BE2C (cell line): Measurements from ENCODE around the gene MCRS1.

Experiments
- DNase-seq: peaks from one replicate; pipeline ENCODE4 v3.0.0-alpha.2; 2020
- H3K27me3 ChIP-seq: fragments of 250-450 bp; sonication (Bioruptor Pico); 2 replicates; pipeline ENCODE4 v1.5.1; 2020; ENCODE audit warnings: mild to moderate bottlenecking
- H3K36me3 ChIP-seq: fragments of 250-450 bp; sonication (Bioruptor Pico); 2 replicates; pipeline ENCODE4 v1.5.1; 2020; ENCODE audit warnings: mild to moderate bottlenecking
- H3K4me1 ChIP-seq: fragments of 250-450 bp; sonication (Bioruptor Pico); 2 replicates; pipeline ENCODE4 v1.5.1; 2020
- H3K4me3 ChIP-seq: 2 replicates; pipeline ENCODE4 v1.5.1; 2011; ENCODE audit warnings: low read depth, low read length
- H3K9me3 ChIP-seq: fragments of 250-450 bp; sonication (Bioruptor Pico); 2 replicates; pipeline ENCODE4 v1.5.1; 2020
- TF ChIP-seq, protein P1 (sequence below): IDR thresholded peaks from 2 replicates; pipeline ENCODE4 v1.5.1; 2012; ENCODE audit warnings: mild to moderate bottlenecking, low read depth, low read length

The MCRS1 gene

DNA sequence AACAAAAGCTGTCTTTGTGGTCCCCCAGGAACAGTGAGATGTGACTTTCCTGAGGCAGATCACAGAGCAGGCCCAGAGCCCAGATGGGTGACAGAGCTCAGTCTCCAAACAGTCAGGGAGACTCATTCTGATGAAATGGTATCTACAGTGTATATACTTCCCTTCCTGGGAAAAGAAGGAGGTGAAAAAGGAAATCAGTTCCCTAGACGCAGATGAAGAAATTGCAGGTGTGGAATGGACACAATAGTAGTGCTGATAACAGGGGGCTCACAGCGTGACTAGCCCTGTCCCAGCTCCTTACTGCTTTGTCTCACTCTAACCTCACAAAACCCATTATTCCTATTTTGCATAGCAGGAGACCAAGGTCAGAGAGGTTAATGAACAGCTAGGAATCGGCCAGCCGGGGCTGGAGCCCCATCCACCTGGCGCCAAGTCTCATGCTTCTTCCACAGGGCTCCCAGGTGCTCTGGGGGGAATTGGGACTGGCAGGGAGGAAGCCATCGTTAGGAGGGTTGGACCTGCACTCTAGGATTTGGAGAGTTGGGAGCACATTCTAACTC lies 17.2 kb downstream of the MCRS1 start:
- no peaks in the 10 kb centered on the region for H3K36me3 ChIP-seq
- H3K27me3 ChIP-seq: no peaks in the 10 kb centered on the region
- H3K4me3 ChIP-seq: no peak overlapping the region
- TF ChIP-seq, protein P1, sequence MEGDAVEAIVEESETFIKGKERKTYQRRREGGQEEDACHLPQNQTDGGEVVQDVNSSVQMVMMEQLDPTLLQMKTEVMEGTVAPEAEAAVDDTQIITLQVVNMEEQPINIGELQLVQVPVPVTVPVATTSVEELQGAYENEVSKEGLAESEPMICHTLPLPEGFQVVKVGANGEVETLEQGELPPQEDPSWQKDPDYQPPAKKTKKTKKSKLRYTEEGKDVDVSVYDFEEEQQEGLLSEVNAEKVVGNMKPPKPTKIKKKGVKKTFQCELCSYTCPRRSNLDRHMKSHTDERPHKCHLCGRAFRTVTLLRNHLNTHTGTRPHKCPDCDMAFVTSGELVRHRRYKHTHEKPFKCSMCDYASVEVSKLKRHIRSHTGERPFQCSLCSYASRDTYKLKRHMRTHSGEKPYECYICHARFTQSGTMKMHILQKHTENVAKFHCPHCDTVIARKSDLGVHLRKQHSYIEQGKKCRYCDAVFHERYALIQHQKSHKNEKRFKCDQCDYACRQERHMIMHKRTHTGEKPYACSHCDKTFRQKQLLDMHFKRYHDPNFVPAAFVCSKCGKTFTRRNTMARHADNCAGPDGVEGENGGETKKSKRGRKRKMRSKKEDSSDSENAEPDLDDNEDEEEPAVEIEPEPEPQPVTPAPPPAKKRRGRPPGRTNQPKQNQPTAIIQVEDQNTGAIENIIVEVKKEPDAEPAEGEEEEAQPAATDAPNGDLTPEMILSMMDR: no peak
- no peaks in the 10 kb centered on the region for H3K4me1 ChIP-seq
- DNase-seq: no peak
- H3K9me3 ChIP-seq: no peaks in the 10 kb centered on the region

DNA sequence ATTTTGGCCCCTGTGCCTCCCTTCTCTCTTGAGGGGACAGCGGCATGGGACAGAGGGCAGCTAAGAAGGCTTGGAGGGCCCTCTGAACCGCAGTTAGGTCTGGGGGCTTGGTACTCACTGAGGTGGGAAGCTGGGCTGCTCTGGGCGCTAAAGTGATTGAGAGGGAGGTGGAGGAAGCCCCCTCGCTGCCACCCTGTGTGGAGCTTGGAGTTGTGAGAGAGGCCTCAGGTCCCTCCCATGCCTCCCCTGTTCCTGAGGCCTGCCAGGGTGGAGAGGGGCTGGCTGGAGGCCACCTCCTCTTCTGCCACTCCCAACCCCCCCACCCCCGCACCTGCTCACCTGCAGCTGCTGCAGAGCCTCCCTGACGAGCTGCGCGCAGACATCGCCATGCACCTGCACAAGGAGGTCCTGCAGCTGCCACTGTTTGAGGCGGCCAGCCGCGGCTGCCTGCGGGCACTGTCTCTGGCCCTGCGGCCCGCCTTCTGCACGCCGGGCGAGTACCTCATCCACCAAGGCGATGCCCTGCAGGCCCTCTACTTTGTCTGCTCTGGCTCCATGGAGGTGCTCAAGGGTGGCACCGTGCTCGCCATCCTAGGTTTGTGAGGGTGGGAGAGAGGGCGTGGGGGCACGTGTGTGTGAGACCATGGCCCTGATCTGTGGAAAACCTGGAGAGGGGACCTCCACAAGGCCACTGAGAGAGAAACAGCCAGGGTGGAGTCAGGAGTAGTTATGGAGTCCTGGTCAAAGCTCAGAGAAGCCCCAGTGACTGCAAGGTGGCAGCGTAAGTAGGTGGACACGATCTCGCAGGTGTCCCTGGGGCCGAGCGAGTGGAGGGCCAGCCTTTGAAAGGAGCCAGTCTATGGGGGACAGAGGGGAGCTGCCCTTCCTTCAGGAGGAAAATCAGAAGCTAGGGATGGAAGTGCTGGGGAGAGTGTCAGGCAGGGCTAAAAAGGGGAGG lies 17.9 kb downstream of the MCRS1 start:
- no peaks in the 10 kb centered on the region for H3K4me1 ChIP-seq
- no peaks in the 10 kb centered on the region for H3K36me3 ChIP-seq
- DNase-seq: no peak
- TF ChIP-seq, protein P1: no peak
- H3K27me3 ChIP-seq: no peaks in the 10 kb centered on the region
- no peaks in the 10 kb centered on the region for H3K9me3 ChIP-seq
- H3K4me3 ChIP-seq: no peak overlapping the region

DNA sequence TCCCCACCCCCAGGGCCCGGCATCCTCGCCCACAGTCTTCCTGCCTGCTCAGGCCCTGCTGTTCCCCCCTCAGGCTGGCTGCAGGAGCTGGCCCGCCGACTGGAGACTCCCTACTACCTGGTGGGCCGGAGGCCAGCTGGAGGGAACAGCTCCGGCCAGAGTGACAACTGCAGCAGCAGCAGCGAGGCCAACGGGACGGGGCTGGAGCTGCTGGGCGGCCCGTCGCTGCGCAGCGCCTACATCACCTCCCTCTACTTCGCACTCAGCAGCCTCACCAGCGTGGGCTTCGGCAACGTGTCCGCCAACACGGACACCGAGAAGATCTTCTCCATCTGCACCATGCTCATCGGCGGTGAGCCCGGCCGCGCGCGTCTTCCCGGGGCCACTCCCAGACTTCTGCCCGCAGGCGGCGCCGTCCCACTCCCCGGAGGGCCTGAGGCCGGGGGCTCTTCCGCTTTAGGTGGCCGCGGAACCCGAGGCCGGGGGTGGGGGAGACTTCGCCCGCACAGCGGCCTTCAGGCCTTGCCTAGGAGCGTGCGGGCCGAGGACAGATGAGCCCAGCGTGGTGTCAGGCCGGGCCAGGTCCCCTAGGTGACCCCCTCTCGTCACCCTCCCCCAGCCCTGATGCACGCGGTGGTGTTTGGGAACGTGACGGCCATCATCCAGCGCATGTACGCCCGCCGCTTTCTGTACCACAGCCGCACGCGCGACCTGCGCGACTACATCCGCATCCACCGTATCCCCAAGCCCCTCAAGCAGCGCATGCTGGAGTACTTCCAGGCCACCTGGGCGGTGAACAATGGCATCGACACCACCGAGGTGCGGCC lies 18.9 kb downstream of the MCRS1 start:
- no peaks in the 10 kb centered on the region for H3K36me3 ChIP-seq
- no peak for DNase-seq
- H3K4me1 ChIP-seq: no peaks in the 10 kb centered on the region
- H3K9me3 ChIP-seq: no peaks in the 10 kb centered on the region
- no peaks in the 10 kb centered on the region for H3K27me3 ChIP-seq
- H3K4me3 ChIP-seq: no peak overlapping the region
- TF ChIP-seq, protein P1: no peak

DNA sequence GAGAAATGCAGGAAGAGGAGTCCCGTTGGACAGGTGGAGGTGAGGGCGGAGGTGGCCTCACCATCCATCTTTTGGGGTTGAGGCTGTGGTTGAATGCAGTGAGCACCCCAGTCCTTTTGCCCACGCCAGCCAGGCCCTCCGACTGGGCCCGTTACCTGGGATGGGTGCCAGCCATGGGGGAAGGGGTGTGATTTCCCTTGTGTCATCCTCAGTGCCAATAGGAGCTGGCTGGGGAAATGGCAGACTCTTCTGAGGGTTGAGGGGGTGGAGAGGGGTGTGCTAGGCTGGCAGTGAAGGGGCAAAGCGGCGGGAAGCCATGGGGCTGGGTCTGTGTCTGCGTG lies 19.5 kb downstream of the MCRS1 start:
- TF ChIP-seq, protein P1: no peak

DNA sequence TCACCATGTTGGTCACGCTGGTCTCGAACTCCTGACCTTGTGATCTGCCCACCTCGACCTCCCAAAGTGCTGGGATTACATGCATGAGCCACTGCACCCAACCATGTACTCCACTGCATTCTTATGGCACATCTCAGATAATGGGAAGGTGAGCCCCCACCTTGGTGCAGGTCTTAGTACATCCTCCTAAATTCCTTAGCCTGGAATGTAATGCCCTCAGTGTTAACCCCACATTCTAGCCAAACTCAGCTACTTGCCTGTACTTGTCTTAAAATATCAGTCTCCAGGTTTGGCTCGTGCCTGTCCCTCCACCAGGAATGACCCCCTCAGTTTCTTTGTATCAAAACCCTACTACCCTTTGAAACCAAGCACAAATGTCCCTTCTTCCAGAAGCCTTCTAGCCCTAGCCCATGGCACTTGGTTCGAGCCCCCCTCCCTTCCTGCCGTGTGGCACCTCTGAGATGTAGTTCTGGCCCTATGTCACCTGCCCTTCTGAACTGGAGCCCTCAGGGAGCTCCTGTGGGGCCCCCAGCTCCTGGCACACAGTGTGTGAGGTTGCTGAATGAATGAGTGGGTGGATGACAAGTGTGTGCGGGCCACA lies 20.8 kb downstream of the MCRS1 start:
- Histone ChIP-seq H3K27me3 (no peaks in the 10 kb centered on the region), H3K9me3 (no peaks in the 10 kb centered on the region)
- TF ChIP-seq, protein P1: no peak

More for the DNA sequence above, 19.5 kb downstream of the MCRS1 start:
- no peaks in the 10 kb centered on the region for H3K9me3 ChIP-seq
- DNase-seq: no peak
- no peaks in the 10 kb centered on the region for H3K4me1 ChIP-seq
- no peak overlapping the region for H3K4me3 ChIP-seq
- no peaks in the 10 kb centered on the region for H3K36me3 ChIP-seq
- H3K27me3 ChIP-seq: no peaks in the 10 kb centered on the region

More for the DNA sequence above, 20.8 kb downstream of the MCRS1 start:
- Histone ChIP-seq H3K4me1 (no peaks in the 10 kb centered on the region), H3K36me3 (no peaks in the 10 kb centered on the region), H3K4me3 (no peak overlapping the region)
- no peak for DNase-seq
